GM12873 (cell line): ENCODE data around the gene AKAP12.

ENCODE experiments used
- CTCF ChIP-seq: IDR thresholded peaks from 2 replicates; pipeline ENCODE4 v1.5.1; 2012; ENCODE audit warnings: low read depth, mild to moderate bottlenecking, moderate library complexity, low read length, control low read depth; ENCODE audit not compliant: insufficient read depth; ENCODE audit errors: missing control alignments

AKAP12 gene

GRCh38 chr6:151236668-151237401 is 2.9 kb upstream of the AKAP12 start:
- no peak for TF ChIP-seq CTCF

GRCh38 chr6:151240036-151240685 is 394 bp downstream of the AKAP12 start:
- TF ChIP-seq CTCF = no peak

- no peak for TF ChIP-seq CTCF
Measured at GRCh38 chr6:151240791-151241642, 1.2 kb downstream of the AKAP12 start.

GRCh38 chr6:151241853-151242252 is 2.1 kb downstream of the AKAP12 start:
- no peak for TF ChIP-seq CTCF

- TF ChIP-seq CTCF = no peak
Measured at GRCh38 chr6:151242420-151242861, 2.7 kb downstream of the AKAP12 start.

GRCh38 chr6:151243481-151243880 is 3.7 kb downstream of the AKAP12 start:
- TF ChIP-seq CTCF = no peak

GRCh38 chr6:151247490-151247889 is 7.7 kb downstream of the AKAP12 start:
- TF ChIP-seq CTCF = no peak
